ENCODE measurements around the gene GPRC5A. TPM values are rescaled to one million over a fixed set of nuclear protein-coding genes. Genes with fewer than 3 reads are reported as not detected.

Gene GPRC5A
- total and polyA plus RNA-seq, 2 of the 8 experiments (the other 6 are each of a cell fraction or from before 2014, with no cell fraction given) = 1.0 to 1.4 TPM

DNA sequence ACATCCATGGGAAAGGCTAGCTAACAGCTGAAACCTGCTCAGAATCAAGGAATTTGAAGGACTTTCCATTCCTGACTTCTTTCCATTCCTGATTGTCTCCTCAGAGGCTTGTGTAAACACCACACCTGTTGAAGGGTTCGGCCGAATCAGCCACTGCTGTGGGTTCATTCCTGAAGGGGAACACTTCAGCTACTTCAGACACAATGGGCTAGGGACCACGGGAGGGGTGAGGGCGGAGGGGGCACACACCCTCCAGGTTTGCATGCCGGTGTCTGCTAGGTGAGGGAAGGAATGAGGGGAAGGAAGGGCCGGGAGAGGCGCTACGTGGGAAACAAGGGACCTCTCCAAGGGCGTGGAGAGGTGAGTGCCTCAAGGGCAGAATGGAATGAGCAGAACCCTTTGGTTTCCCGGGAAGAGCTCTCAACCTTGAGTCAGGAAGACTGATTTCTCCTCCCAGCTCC, 1.3 kb downstream of the GPRC5A start:
- Histone ChIP-seq H2BK5ac (ENCODE audit: low read depth, low read length) (no peak overlapping the region), H2BK120ac (replicated peaks; ENCODE audit: low read depth, low read length) (no peak overlapping the region), H4K20me1 (replicated peaks in 1 of 2; ENCODE audit: control insufficient read depth in 1 of 2, insufficient read depth in 2 of 2, low read length in 2 of 2) (no peaks in the 10 kb centered on the region), H3K23me2 (ENCODE audit: low read depth, low read length) (peaks cover 11% of the 10 kb centered on the region; the same call in 1 of the 2 replicates), H2AFZ (ENCODE audit: low read length) (no peak overlapping the region), H3K27ac (ENCODE audit: low read depth, low read length) (no peak overlapping the region), H3K18ac (ENCODE audit: extremely low read depth, low read length) (no peak overlapping the region), H2BK15ac (ENCODE audit: low read length) (no peak overlapping the region), H2AK5ac (ENCODE audit: low read depth, low read length) (no peak overlapping the region), H2BK20ac (ENCODE audit: low read length) (no peak overlapping the region), H4K91ac (replicated peaks; ENCODE audit: insufficient read length, low read length) (no peak overlapping the region), H3K4me2 (ENCODE audit: insufficient read depth in 1 of 2, low read depth in 2 of 2, low read length in 2 of 2) (peak overlapping the region in 1 of 2 experiments; percentile 100; a peak in 2 of 4 replicates), H2BK12ac (ENCODE audit: low read depth, low read length) (0 out of 2 replicates have a peak overlapping the region, but pooled peaks have one; percentile 88), H3K4ac (replicated peaks; ENCODE audit: insufficient read length, low read depth, low read length) (no peak overlapping the region), H3K4me3 (ENCODE audit: extremely low read depth in 1 of 4, insufficient read depth in 2 of 4, low read depth in 3 of 4, low read length in 4 of 4) (no peak overlapping the region), H3K36me3 (ENCODE audit: control insufficient read depth in 2 of 4, insufficient read depth in 4 of 4, low read length in 3 of 4) (no peaks in the 10 kb centered on the region), H4K5ac (ENCODE audit: insufficient read length, low read depth, low read length) (no peak overlapping the region), H3K79me2 (ENCODE audit: control insufficient read depth in 1 of 2, insufficient read depth in 2 of 2, low read length in 2 of 2) (no peaks in the 10 kb centered on the region), H3K9me3 (ENCODE audit: insufficient read depth in 2 of 2, low read depth in 1 of 2, low read length in 1 of 2) (no peaks in the 10 kb centered on the region), H3K9ac (replicated peaks in 1 of 4; ENCODE audit: extremely low read depth in 1 of 4, low read depth in 3 of 4, low read length in 3 of 4) (no peak overlapping the region), H4K8ac (ENCODE audit: extremely low read depth, insufficient read depth, low read length) (no peak overlapping the region), H3K4me1 (replicated peaks in 1 of 4; ENCODE audit: control insufficient read depth in 3 of 4, insufficient read depth in 4 of 4, low read length in 3 of 4) (peaks cover 6 to 13% (median 9%) of the 10 kb centered on the region in 4 experiments; a peak in 5 of 7 replicates), H3K23ac (ENCODE audit: insufficient read length) (no peak overlapping the region), H3K14ac (ENCODE audit: insufficient read length) (no peak overlapping the region), H3K56ac (replicated peaks; ENCODE audit: insufficient read length, low read depth, low read length) (no peak overlapping the region), H3K79me1 (ENCODE audit: low read depth, low read length) (no peaks in the 10 kb centered on the region), H3K27me3 (replicated peaks in 1 of 4; ENCODE audit: control insufficient read depth in 3 of 4, extremely low read depth in 1 of 4, insufficient read depth in 3 of 4, low read length in 3 of 4) (peaks cover 0 to 36% (median 23%) of the 10 kb centered on the region in 4 experiments; a peak in 6 of 7 replicates)
- ChIA-PET CTCF (ENCODE audit: partially characterized antibody) (interaction anchor here (0.6 to 3.6 kb wide), 13 partner anchors 15 to 322 kb away, joined by 3 to 14 read pairs (median 4); no protein-coding TSS in a partner anchor), POLR2A (ENCODE audit: partially characterized antibody) (interaction anchor here (0.6 to 1.6 kb wide), 4 partner anchors 14 to 27 kb away, joined by 3 read pairs; no protein-coding TSS in a partner anchor)
- no peak for FAIRE-seq
- DNase-seq (ENCODE audit: low read depth in 1 of 2, low spot score in 2 of 2) = no peak
- WGBS, 2 experiments (ENCODE audit: extremely low coverage in 1 of 2, insufficient coverage in 1 of 2, insufficient read length in 1 of 2, insufficient replicate concordance in 2 of 2, low coverage in 1 of 2, low lambda C conversion rate in 2 of 2, missing lambda C conversion rate in 1 of 2) = 67% methylated on average over 10 of the region's 10 CpGs; no CpG with 5 or more reads in 1 of the 2 experiments
- no peak for TF ChIP-seq MAX (IDR thresholded peaks at IDR 0.05)
- no peak for TF ChIP-seq KDM4A (IDR thresholded peaks at IDR 0.05; ENCODE audit: low read depth, low read length, severe bottlenecking)
- TF ChIP-seq CHD2 (IDR thresholded peaks at IDR 0.05; ENCODE audit: low read length) = no peak
- TF ChIP-seq POLR2AphosphoS5 (IDR thresholded peaks at IDR 0.05; ENCODE audit: low read depth, low read length) = no peak
- TF ChIP-seq BCL11A (IDR thresholded peaks at IDR 0.05; ENCODE audit: low read depth in 2 of 2, low read length in 2 of 2) = no peak
- no peak for TF ChIP-seq HDAC6 (IDR thresholded peaks at IDR 0.05; ENCODE audit: low read depth, low read length)
- no peak for TF ChIP-seq PHF8 (conservative IDR thresholded peaks at IDR 0.05; ENCODE audit: low read depth, low read length)
- no peak for TF ChIP-seq CTCF (IDR thresholded peaks at IDR 0.05; ENCODE audit: control extremely low read depth in 1 of 3, insufficient read depth in 1 of 3, low read depth in 1 of 3, low read length in 3 of 3)
- TF ChIP-seq, protein P1, sequence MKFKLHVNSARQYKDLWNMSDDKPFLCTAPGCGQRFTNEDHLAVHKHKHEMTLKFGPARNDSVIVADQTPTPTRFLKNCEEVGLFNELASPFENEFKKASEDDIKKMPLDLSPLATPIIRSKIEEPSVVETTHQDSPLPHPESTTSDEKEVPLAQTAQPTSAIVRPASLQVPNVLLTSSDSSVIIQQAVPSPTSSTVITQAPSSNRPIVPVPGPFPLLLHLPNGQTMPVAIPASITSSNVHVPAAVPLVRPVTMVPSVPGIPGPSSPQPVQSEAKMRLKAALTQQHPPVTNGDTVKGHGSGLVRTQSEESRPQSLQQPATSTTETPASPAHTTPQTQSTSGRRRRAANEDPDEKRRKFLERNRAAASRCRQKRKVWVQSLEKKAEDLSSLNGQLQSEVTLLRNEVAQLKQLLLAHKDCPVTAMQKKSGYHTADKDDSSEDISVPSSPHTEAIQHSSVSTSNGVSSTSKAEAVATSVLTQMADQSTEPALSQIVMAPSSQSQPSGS (IDR thresholded peaks at IDR 0.05; ENCODE audit: low read length) = no peak
